H9 (cell line): ENCODE results near the gene METRNL. TPM values are rescaled to one million over a fixed set of nuclear protein-coding genes. Genes with fewer than 3 reads are reported as not detected.

Experiments
- DNase-seq: peaks from one replicate; pipeline ENCODE4 v3.0.0-alpha.2; 2017
- H2AFZ ChIP-seq: one replicate; pipeline ENCODE4 v1.6.1; 2013; ENCODE audit warnings: mild to moderate bottlenecking, low read length, control low read depth, moderate library complexity
- H2AK5ac ChIP-seq: 2 replicates; pipeline ENCODE4 v1.6.1; 2013; ENCODE audit warnings: low read length, control low read depth, mixed read lengths; ENCODE audit not compliant: insufficient read length
- H2BK120ac ChIP-seq: one replicate; pipeline ENCODE4 v1.6.1; 2013; ENCODE audit warnings: low read depth, mild to moderate bottlenecking, low read length, control low read depth, inconsistent platforms; ENCODE audit not compliant: poor library complexity, severe bottlenecking
- H2BK12ac ChIP-seq: 2 replicates; pipeline ENCODE4 v1.6.1; 2013; ENCODE audit warnings: low read length, control low read depth, mixed read lengths, low read depth; ENCODE audit not compliant: insufficient read length
- H2BK15ac ChIP-seq: 2 replicates; pipeline ENCODE4 v1.6.1; 2013; ENCODE audit warnings: low read depth, low read length, control low read depth
- H2BK20ac ChIP-seq: one replicate; pipeline ENCODE4 v1.6.1; 2013; ENCODE audit warnings: low read depth, mild to moderate bottlenecking, low read length, control low read depth, inconsistent platforms; ENCODE audit not compliant: poor library complexity, severe bottlenecking
- H2BK5ac ChIP-seq: 2 replicates; pipeline ENCODE4 v1.6.1; 2013; ENCODE audit warnings: low read length, control low read depth, mixed read lengths; ENCODE audit not compliant: insufficient read length
- H3K14ac ChIP-seq: 2 replicates; pipeline ENCODE4 v1.6.1; 2013; ENCODE audit warnings: low read length, control low read depth; ENCODE audit not compliant: insufficient read depth
- H3K18ac ChIP-seq: 2 replicates; pipeline ENCODE4 v1.6.1; 2013; ENCODE audit warnings: low read depth, mild to moderate bottlenecking, mixed read lengths, low read length, control low read depth; ENCODE audit not compliant: insufficient read length
- H3K23ac ChIP-seq: 2 replicates; pipeline ENCODE4 v1.6.1; 2013; ENCODE audit warnings: low read length, control low read depth, mixed read lengths, low read depth; ENCODE audit not compliant: insufficient read length
- H3K23me2 ChIP-seq: 2 replicates; pipeline ENCODE4 v1.6.1; 2013; ENCODE audit warnings: low read depth, mild to moderate bottlenecking, mixed read lengths, low read length, control low read depth; ENCODE audit not compliant: insufficient read length, poor library complexity, severe bottlenecking
- H3K27ac ChIP-seq: 2 replicates; pipeline ENCODE4 v1.5.1; 2013; ENCODE audit warnings: low read length, control low read depth, mixed read lengths, low read depth; ENCODE audit not compliant: insufficient read length
- H3K27me3 ChIP-seq: 2 replicates; pipeline ENCODE4 v1.6.1; 2013; ENCODE audit warnings: low read length, control low read depth, inconsistent platforms; ENCODE audit not compliant: insufficient read depth
- H3K4ac ChIP-seq: 2 replicates; pipeline ENCODE4 v1.6.1; 2013; ENCODE audit warnings: low read depth, mild to moderate bottlenecking, control low read depth, inconsistent platforms, low read length, moderate library complexity
- H3K4me1 ChIP-seq: 2 replicates; pipeline ENCODE4 v1.6.1; 2013; ENCODE audit warnings: low read length, control low read depth, inconsistent platforms; ENCODE audit not compliant: insufficient read depth
- H3K4me2 ChIP-seq: 2 replicates; pipeline ENCODE4 v1.6.1; 2013; ENCODE audit warnings: low read length, control low read depth, mixed read lengths; ENCODE audit not compliant: insufficient read length, insufficient read depth
- H3K56ac ChIP-seq: 2 replicates; pipeline ENCODE4 v1.6.1; 2013; ENCODE audit warnings: low read depth, mild to moderate bottlenecking, mixed read lengths, low read length, control low read depth; ENCODE audit not compliant: insufficient read length
- H3K79me1 ChIP-seq: 2 replicates; pipeline ENCODE4 v1.6.1; 2013; ENCODE audit warnings: low read depth, mild to moderate bottlenecking, moderate library complexity, low read length, control low read depth, inconsistent platforms; ENCODE audit not compliant: insufficient read depth, poor library complexity, severe bottlenecking
- H3K79me2 ChIP-seq: 2 replicates; pipeline ENCODE4 v1.6.1; 2013; ENCODE audit warnings: low read length, control low read depth, inconsistent platforms; ENCODE audit not compliant: insufficient read depth
- H3K9ac ChIP-seq: 2 replicates; pipeline ENCODE4 v1.6.1; 2013; ENCODE audit warnings: low read length, control low read depth, mixed read lengths; ENCODE audit not compliant: insufficient read length; ENCODE audit errors: extremely low read depth
- H3K9me3 ChIP-seq: one replicate; pipeline ENCODE4 v1.6.1; 2013; ENCODE audit warnings: low read depth, low read length, inconsistent platforms; ENCODE audit not compliant: control insufficient read depth
- H3T11ph ChIP-seq: one replicate; pipeline ENCODE4 v1.6.1; 2013; ENCODE audit warnings: mild to moderate bottlenecking, low read length, control low read depth, inconsistent platforms
- H4K20me1 ChIP-seq: one replicate; pipeline ENCODE4 v1.6.1; 2013; ENCODE audit not compliant: control insufficient read depth, insufficient read length, insufficient read depth
- H4K5ac ChIP-seq: 2 replicates; pipeline ENCODE4 v1.6.1; 2013; ENCODE audit warnings: low read depth, mild to moderate bottlenecking, mixed read lengths, low read length, control low read depth; ENCODE audit not compliant: insufficient read length
- H4K8ac ChIP-seq: replicated peaks from 2 replicates; pipeline ENCODE4 v1.6.1; 2013; ENCODE audit warnings: low read length, control low read depth, mixed read lengths, low read depth; ENCODE audit not compliant: insufficient read length
- H4K91ac ChIP-seq: 2 replicates; pipeline ENCODE4 v1.6.1; 2013; ENCODE audit warnings: low read depth, mild to moderate bottlenecking, moderate library complexity, mixed read lengths, low read length, control low read depth; ENCODE audit not compliant: insufficient read length
- H3K27ac Mint-ChIP-seq, 3 experiments: 2 replicates in 2 of 3; 3 replicates in 1 of 3; pipeline ENCODE4 v1.8.0; 2020 to 2021; ENCODE audit warnings: mixed read lengths in 3 of 3, mild to moderate bottlenecking in 1 of 3, moderate library complexity in 1 of 3
- H3K27me3 Mint-ChIP-seq: 2 replicates; pipeline ENCODE4 v1.8.0; 2021; ENCODE audit warnings: low read depth, mild to moderate bottlenecking, moderate library complexity, mixed read lengths
- H3K36me3 Mint-ChIP-seq, 3 experiments: 2 replicates in 2 of 3; 3 replicates in 1 of 3; pipeline ENCODE4 v1.8.0; 2020 to 2021; ENCODE audit warnings: low read depth in 3 of 3, mixed read lengths in 3 of 3; ENCODE audit not compliant: insufficient read depth in 1 of 3
- H3K4me1 Mint-ChIP-seq, 2 experiments: 2 replicates each; pipeline ENCODE4 v1.8.0; 2020; ENCODE audit warnings: mixed read lengths in 2 of 2
- H3K4me3 Mint-ChIP-seq, 2 experiments: 2 replicates in 1 of 2; 3 replicates in 1 of 2; pipeline ENCODE4 v1.8.0; 2020 to 2021; ENCODE audit warnings: mild to moderate bottlenecking in 2 of 2, mixed read lengths in 2 of 2, moderate library complexity in 1 of 2
- H3K9me3 Mint-ChIP-seq, 2 experiments: 2 replicates in 1 of 2; 3 replicates in 1 of 2; pipeline ENCODE4 v1.8.0; 2020; ENCODE audit warnings: mild to moderate bottlenecking in 2 of 2, mixed read lengths in 2 of 2, moderate library complexity in 1 of 2
- CTCF ChIP-seq: fragments of 200-600 bp; sonication (generic); conservative IDR thresholded peaks from 3 replicates; pipeline ENCODE4 v1.8.0; 2021; ENCODE audit warnings: antibody characterized with exemption, mild to moderate bottlenecking
- WGBS: extraction: QIAGEN DNeasy Blood & Tissue Kit; methylation state at CpG from one replicate; pipeline ENCODE4 v1.1.7; 2013; ENCODE audit warnings: missing lambda C conversion rate, low lambda C conversion rate, mixed read lengths; ENCODE audit not compliant: insufficient read length; ENCODE audit errors: extremely low coverage; 5-methylcytosine and 5-hydroxymethylcytosine counted together
- total RNA-seq: library from RNA; stranded (reverse); gene quantifications from 2 replicates; pipeline ENCODE4 v1.2.1, GENCODE V29; 2021

Gene METRNL
- total RNA-seq, 1 experiment from 2014 or later: 21.4 TPM

- Histone ChIP-seq H3K4me2 (no peak overlapping the region), H2BK12ac (no peak overlapping the region), H4K5ac (no peak overlapping the region), H3K56ac (no peak overlapping the region), H4K91ac (no peak overlapping the region), H3K4ac (no peak overlapping the region), H3K27ac (no peak overlapping the region), H3K9ac (no peak overlapping the region), H2AFZ (no peak overlapping the region), H2AK5ac (no peak overlapping the region), H2BK5ac (no peak overlapping the region), H3K4me1 (no peaks in the 10 kb centered on the region), H2BK15ac (no peak overlapping the region), H3K27me3 (no peaks in the 10 kb centered on the region; the same call in 1 of the 2 replicates), H3K79me1 (no peaks in the 10 kb centered on the region), H3K23ac (no peak overlapping the region), H3K79me2 (no peaks in the 10 kb centered on the region), H3K18ac (no peak overlapping the region), H4K20me1 (no peaks in the 10 kb centered on the region), H3K23me2 (no peaks in the 10 kb centered on the region), H2BK120ac (no peak overlapping the region), H3T11ph (no peak overlapping the region), H3K9me3 (no peaks in the 10 kb centered on the region), H3K14ac (no peak overlapping the region), H4K8ac (no peak overlapping the region), H2BK20ac (no peak overlapping the region)
- no peak for TF ChIP-seq CTCF
- no peak for DNase-seq
- WGBS: no CpG with 5 or more reads among the region's 18 CpGs
- peaks cover 29% of the 10 kb centered on the region for H3K27me3 Mint-ChIP-seq
- peaks cover 25 to 31% of the 10 kb centered on the region in 2 experiments for H3K4me1 Mint-ChIP-seq
- no peak overlapping the region for H3K27ac Mint-ChIP-seq
- H3K36me3 Mint-ChIP-seq: no peaks in the 10 kb centered on the region; a peak in 1 of 7 replicates
- H3K9me3 Mint-ChIP-seq: peaks cover 3 to 4% of the 10 kb centered on the region in 2 experiments; a peak in 2 of 5 replicates
- H3K4me3 Mint-ChIP-seq: no peak overlapping the region
Measured at GRCh38 chr17:83115832-83116231, 36.4 kb downstream of the METRNL start.
